M059J (cell line): Measurements from ENCODE around the gene FAM171A2. TPM values are rescaled to one million over a fixed set of nuclear protein-coding genes. Genes with fewer than 3 reads are reported as not detected.
"Not testable (repeated sequence)": the region's sequence is repeated elsewhere in the genome, so short reads cannot be mapped to it uniquely, and the experiment has no call there.

Experiments
- DNase-seq: peaks from one replicate; pipeline ENCODE4 v3.0.0-alpha.2; 2012; ENCODE audit warnings: low read depth
- total RNA-seq: library from RNA; depleted of rRNA; stranded (reverse); fragments of >200 nt; shearing (Covaris generic); gene quantifications from 2 replicates; pipeline ENCODE4 v1.2.3, GENCODE V29; 2014

The FAM171A2 gene
- total RNA-seq, 1 experiment from 2014 or later, result 5.2 TPM

DNA sequence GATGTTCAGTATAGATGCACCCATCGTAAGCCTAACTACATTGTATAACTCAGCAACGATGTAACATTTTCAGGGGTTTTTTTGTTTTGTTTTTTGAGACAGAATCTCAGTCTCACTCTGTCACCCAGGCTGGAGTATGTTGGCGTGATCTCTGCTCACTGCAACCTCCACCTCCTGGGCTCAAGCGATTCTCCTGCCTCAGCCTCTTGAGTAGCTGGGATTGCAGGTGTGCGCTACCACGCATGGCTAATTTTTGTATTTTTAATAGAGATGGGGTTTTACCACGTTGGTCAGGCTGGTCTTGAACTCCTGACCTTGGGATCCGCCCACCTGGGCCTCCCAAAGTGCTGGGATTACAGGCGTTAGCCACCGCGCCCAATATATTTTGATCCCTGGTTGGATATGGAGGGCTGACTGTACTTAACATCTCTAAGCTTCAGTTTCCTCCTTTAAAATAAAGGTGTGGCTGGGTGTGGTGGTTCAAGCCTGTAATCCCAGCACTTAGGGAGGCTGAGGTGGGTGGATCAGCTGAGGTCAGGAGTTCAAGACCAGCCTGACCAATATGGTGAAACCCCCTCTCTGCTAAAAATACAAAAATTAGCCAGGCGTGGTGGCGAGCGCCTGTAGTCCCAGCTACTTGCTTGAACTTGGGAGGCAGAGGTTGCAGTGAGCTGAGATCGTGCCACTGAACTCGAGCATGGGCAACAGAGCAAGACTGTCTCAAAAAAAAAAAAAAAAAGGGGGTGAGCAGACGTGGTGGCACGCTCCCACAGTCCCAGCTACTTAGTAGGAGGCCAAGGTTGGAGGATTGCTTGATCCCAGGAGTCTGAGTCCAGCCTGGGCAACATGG, 16.2 kb downstream of the FAM171A2 start:
- not testable (repeated sequence) for DNase-seq

DNA sequence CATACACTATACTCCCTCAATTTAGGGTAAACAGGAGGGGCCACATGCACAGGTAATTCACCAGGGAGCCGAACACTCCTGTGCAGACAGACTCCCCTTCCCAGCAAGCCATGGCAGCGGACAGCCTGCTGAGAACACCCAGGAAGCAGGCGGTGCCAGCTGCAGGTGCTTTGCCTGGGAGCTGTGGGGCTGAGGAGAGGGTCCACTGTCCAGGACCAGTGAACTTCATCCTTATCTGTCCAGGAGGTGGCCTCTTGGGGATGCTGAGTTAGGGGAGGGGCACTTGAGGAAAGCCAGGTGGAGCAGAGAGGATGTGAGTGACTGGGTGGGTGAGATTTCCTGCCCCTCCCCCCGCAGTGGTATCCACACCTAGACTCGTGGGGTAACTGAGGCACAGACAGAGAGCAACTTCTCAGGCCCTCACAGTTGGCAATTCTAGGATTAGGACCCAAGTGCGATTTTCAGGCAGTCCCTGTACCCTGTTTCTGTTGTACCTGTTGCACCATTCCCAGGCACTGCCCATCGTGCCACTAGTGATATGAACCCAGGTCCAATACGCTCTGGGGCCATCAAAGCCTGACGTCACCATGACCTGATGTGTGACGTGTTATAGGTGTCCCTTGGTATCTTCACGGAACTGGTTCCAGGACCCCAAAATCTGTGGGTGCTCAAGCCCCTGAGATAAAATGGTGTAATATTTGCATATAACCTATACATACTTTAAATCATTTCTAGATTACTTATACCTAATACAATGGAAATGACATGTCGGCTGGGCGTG, 17.4 kb downstream of the FAM171A2 start:
- DNase-seq, result no peak

DNA sequence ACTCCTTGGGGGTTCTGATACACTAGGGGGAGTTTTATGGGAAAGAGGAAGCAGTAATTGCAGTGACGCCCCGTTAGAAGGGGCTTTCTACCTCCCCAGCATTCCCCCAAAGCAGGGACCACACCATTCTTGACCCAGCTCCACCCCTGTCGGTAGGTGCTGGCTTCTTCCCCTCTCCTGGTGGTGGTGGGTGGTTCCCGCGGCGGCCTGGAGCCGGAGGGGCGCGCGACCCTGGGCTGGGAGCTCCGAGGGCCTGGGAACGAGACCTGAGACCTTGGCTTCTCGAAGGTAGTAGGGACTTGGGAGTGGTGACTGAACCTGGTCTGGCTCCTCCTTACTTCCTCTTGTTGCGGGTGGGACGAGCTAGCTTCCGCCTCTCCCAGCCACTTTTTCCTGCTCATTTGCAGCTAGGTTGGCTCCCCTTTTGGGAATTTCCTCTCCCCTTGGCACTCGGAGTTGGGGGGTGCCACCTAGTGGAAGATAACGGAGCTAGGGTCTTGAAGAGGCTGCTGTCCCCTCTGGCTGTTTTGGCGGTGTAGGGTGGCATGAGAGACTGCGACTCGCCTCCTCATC, 18.1 kb downstream of the FAM171A2 start:
- DNase-seq, result peak; percentile 72

DNA sequence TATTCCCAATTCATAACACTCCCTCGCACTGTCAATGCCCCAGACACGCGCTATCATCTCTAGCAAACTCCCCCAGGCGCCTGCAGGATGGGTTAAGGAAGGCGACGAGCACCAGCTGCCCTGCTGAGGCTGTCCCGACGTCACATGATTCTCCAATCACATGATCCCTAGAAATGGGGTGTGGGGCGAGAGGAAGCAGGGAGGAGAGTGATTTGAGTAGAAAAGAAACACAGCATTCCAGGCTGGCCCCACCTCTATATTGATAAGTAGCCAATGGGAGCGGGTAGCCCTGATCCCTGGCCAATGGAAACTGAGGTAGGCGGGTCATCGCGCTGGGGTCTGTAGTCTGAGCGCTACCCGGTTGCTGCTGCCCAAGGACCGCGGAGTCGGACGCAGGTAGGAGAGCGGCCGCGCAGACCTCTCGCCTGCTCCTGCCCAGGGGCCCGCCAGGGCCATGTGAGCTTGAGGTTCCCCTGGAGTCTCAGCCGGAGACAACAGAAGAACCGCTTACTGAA, 18.7 kb downstream of the FAM171A2 start, which contains the start of gene GRN:
TSS of gene GRN (plus strand) at position 364 of the 515 bp plus-strand sequence. CDS start 3,863 bp downstream, outside the sequence.
- peak; percentile 99 for DNase-seq

DNA sequence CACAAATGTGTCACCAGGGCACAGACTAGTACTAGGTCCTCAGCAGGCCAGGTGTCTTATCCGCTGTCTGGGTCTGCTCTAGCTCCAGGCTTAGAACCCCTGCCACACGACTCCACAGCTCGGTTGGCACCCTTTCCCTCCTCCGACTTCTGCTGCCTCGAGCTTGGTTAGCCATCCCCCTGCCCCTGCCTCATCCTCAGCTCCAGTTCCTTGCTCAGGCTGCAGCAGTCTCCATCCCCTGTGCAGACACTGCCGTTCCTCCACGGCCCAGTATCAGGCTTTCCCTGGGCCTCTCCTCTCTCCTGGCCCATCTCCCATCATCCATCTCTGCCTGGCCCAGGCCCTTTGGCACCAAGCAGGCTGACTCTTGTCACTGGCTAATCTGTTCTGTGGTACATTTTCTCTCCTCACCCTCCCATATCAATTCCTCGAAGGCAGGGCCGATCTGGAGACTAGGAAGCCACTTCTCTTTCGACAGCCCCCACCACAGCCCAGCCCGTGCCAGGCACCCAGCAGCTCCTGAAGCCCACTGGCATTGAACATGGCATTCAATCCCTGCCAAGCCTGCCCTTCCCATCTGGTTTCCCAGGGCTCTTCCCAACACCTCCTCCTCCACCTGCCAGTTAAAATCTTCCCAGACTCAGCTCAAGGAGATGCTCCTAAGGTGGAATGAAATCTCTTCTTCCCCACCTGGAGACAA, 20.0 kb downstream of the FAM171A2 start:
- no peak for DNase-seq

DNA sequence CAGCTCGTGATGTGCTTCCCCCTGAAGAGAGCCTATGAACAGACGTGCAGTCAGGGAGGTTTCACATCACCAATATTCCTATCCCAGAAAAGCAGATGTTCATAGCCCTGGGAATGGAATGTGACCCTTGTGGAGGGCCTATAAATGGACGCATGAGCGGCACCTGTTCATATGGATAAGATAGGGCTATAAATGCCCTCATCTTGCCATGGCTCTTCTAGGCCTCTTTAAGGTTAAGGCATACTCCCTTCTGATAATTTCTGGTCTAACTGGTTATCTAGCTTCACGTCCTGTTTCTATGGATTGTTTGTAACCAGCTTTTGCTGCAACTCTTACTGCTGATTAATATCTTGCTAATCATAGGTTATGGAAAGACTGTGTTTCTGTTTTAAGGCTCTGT, 23.1 kb downstream of the FAM171A2 start:
- not testable (repeated sequence) for DNase-seq

DNA sequence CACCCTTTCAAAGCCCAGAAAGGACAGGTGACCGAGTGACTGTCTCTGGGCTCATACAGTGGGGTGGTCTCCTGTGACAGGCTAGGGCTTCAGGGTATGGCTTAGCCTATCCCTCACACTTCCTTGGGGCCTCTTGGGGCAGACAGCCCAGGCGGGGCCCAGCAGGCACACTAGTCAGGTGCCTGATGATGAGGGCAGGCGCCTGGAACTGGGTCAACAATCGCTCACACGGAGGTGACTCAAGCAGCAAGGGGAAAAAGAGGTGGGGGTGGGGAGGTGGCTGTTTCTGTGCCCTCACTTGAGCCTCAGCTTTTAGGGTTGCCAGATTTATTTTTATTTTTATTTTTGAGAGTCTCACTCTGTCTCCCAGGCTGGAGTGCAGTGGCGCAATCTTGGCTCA, 25.0 kb downstream of the FAM171A2 start:
- DNase-seq, result peak; percentile 34

DNA sequence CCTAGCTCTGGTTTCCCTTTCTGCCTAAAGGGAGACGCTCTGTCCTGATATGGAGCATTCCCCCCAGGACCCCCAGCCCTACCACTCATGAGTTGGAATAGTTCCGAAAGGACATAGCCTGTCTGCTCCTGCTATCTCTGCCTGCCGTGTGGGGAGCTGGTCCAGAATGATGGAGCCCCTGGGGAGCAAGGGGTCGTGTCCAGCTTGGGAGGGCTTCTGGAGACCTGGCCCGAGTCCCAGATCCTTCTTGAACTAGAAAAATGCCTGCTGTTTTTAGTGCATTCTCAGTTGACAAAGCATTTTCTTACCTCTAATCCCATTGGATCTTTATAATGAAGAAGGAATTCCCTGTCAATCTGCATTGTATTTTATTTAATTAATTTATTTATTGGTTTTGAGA, 27.7 kb downstream of the FAM171A2 start:
- DNase-seq, result no peak

DNA sequence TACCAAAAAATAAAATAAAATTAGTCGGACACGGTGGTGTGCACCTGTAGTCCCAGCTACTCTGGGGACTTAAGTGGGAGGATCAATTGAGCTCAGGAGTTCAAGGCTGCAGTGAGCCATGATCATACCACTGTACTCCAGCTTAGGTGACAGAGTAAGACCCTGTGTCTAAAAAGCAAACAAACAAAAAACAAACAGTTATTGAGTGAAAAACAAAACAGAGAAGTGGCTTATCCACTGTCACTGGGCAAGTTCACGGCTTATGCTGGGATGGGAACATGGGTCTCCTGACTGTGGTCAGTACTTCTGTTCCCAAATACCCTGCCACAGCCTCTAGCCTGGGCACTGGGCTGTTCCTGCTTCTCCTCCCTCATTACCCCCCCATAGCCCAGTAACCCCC, 28.1 kb downstream of the FAM171A2 start:
- no peak for DNase-seq

DNA sequence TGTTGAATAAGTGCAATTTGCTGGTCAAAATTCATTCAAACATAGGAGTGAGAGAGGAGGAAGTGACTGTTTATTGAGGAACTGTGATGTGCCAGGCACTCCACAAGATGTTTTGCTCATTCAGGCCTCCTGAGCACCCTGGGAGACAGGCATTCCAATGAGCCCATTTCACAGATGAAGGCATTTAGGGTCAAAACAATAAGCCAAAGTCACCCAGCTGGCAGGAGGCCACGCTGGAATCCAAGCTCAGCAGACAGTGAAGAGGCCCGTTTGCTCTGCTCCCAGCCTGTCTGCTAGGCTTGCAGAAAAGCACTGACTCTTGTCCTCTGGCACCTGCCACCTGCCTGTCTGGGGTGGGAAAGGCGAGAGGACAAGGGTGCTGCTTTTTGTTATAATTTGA, 28.9 kb downstream of the FAM171A2 start:
- DNase-seq, result no peak

DNA sequence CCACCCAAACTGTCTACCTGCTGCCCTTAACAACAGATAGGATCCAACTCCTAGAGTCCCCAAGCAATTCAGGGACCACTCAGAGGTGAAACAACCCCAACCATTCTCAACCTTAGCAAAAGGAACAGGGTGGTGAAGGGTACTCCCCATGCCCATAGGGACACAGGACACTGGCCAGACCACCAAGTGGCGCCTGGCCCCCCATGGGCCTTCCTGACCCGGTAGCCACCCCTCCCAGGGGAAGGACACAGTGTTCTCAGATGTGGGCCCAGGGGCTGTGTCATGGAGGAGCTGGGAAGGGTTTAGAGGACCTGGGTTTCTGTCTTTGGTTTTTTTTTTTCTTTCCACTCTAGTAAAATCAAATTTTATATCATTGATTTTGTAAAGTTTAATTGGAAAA, 29.3 kb downstream of the FAM171A2 start:
- no peak for DNase-seq

DNA sequence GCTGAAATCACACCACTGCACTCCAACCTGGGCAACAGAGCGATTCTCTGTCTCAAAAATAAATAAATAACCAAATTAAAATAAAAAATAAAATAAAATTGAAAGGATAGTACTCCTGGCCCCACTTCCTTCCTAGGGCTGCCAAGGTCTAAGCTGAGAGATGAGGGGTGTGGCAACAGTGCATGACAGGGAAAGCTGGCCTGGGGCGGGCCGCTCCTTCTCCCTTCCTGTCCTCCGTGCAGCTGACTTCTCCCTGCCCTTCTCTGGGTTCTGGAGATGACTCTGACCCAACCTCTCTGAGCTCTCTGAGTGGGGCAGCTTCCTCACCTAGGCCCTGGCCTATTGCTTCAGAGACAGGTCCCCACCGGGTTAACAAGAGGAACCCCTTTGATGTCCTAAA, 30.3 kb downstream of the FAM171A2 start:
- no peak for DNase-seq

DNA sequence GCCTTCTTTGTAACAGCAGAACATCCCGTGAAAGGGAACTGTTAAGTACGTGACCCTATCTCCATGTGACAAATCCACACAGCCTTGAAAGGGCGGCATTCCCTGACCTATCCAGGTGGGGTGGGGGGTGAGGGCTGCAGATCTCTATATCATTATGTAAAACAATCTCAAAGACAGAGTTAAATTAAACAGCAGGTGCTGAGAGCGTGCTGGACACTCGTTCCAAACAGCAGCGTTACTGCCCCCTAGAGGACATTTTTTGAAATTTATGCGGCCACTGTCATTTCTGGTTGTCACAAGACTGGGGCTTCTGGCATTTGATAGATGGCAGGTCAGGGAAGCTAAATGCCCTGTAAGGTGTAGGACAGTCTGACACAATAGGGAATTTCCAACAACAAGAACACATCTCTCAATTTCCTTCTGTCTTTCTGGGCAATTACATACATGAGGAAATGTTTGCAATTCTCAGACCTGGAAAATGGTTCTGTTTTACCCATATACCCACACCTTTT, 32.3 kb downstream of the FAM171A2 start:
- DNase-seq, result peak; percentile 73

DNA sequence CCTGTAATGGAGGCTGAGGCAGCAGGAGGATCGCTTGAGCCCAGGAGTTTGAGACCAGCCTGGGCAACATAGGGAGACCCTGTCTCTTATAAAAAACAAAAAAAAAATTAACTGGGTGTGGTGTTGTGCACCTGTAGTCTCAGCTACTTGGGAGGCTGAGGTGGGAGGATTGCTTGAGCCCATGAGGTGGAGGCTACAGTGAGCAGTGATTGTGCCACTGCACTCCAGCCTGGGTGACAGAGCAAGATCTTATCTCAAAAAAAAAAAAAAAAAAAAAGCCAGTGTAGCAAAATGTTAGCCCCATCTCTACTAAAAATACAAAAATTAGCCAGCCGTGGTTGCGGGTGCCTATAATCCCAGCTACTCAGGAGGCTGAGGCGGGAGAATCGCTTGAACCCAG, 33.4 kb downstream of the FAM171A2 start:
- DNase-seq, result not testable (repeated sequence)

DNA sequence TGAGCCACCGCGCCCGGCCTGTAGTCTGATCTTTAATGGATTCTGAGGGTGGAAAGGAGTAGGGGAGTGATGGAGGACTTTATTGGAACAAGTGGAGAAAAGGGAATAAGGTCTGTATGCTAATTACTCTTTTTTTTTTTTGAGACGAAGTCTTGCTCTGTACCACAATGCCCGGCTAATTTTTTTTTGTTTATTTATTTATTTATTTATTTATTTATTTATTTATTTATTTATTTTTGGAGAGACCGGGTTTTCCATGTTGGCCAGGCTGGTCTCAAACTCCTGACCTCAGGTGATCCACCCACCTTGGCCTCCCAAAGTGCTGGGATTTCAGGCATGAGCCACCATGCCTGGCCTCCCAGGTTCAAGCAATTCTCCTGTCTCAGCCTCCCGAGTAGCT, 34.1 kb downstream of the FAM171A2 start:
- DNase-seq, result not testable (repeated sequence)

DNA sequence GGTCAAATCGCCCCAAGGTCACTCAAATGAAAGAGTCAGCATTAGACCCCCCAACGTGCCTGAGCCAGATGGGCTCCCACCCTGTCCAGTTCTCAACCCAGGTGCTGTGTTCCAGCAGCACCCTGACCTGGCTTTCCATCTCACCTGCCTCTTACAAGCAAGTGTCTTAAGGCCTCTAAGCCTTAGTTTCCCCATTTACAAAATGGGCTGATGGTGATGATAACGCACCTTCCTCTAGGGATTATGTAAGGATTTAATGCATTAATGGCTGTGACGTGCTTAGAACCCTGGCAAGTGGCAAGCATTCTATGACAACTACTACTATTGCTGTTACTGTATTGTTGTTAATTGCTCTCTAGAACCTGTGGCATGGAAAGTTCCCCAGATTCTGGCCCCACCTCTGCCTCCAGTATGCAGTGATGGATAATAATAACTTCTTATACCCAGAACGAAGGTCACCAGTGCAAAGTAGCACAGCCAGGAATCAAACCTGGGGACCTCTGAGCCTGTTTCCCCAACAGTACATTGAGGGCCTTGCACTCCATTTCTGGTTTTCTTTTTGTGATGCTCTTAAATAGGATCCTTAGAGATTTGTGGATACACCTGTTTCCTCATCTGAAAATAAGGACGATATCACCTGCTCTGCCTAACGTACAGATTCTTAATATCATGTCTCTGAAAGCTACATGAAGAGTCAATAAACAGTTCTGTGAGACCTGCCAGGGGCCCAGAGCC, 35.8 kb downstream of the FAM171A2 start:
- no peak for DNase-seq

DNA sequence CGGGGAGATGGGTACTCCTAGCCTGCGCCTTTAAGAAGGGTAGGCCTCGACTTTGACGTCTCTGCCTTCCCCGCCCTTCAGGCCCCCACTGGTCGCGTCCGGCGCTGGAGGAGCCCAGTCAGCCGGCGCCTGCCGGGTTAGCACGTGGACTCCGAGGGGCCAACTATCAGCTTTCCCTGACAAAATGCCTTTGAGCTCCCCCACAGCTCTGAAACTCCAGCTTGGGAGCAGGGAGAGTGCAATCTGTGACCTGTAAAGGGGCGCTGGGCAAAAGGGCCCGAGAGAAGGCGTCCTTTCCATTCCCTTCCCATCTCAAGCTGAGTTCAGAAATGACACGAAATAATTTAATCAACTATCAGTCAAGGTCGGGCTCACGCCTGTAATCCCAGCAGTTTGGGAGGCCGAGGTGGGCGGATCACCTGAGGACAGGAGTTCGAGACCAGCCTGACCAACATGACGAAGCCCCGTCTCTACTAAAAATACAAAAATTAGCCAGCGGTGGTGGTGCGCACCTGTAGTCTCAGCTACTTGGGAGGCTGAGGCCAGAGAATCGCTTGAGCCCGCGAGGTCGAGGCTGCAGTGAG, 36.7 kb downstream of the FAM171A2 start:
- DNase-seq, result peak; percentile 95

DNA sequence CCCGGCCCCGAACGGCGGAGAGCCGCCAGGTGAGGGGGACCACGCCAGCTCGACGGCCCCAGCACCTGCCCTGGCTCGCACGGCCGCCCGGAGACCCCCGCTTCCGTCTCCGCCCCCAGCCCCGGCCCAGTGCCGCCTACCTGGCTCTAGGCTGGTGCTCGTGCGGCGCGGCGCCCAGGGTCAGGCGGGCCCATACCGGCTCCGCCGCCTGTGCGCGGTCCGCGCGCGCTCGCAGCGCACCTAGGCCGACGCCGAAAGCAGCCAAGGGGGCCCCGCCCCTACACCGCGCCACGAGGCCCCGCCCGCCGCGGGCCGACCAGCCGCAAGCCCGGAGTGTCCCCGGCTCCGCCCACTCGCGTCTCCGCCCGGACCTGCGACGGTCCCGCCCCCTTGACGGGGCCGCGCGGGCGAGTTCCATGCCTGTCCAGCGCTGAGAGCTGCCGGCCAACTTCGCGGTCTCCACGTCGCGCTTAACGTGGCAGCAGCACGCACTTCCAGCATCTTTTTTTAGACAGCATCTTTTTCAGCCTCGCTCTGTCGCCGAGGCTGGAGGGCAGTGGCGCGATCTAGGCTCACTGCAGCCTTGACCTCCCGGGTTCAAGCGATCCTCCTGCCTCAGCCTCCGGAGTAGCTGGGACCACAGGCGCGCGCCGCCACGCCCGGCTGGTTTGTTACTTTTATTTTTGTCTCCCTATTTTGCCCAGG, 38.9 kb downstream of the FAM171A2 start, which contains the start of gene SLC25A39:
TSS of gene SLC25A39 (minus strand) at position 253 of the 705 bp plus-strand sequence. CDS start 1,261 bp downstream, outside the sequence.
- DNase-seq, result peak; percentile 86

DNA sequence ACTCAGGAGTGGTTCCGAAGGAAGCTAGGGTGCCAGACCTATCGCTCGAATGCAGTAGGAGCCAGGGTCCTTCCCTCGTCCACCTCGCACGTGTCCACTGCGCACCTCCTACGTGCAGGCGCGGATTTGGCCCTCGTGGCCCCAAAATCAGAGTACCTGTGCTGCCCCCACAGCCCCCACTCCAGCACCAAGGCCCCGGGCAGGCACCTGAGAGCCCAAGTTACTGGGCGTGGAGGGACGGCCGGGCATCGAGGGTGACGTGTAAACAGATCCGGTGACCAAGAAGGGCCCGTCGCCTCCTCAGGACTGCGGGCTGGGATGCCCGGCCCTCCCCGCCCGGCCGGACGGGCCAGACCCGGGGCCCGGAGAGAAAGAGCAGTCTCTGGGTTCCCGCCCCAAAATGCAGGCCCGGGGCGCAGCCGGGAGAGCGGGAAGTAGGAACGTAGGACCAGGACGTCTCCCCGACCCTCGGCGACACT, 39.5 kb downstream of the FAM171A2 start:
- DNase-seq, result peak; percentile 41
